IPS DF 4.7 (cell line): ENCODE measurements around the gene DTX3.
"Not testable (repeated sequence)": the region's sequence is repeated elsewhere in the genome, so short reads cannot be mapped to it uniquely, and the experiment has no call there.

ENCODE experiments used
- DNase-seq: peaks from one replicate; pipeline ENCODE4 v3.0.0-alpha.2; 2013; ENCODE audit warnings: low spot score; ENCODE audit errors: extremely low read depth

DTX3 gene, protein sequence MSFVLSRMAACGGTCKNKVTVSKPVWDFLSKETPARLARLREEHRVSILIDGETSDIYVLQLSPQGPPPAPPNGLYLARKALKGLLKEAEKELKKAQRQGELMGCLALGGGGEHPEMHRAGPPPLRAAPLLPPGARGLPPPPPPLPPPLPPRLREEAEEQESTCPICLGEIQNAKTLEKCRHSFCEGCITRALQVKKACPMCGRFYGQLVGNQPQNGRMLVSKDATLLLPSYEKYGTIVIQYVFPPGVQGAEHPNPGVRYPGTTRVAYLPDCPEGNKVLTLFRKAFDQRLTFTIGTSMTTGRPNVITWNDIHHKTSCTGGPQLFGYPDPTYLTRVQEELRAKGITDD

DNA sequence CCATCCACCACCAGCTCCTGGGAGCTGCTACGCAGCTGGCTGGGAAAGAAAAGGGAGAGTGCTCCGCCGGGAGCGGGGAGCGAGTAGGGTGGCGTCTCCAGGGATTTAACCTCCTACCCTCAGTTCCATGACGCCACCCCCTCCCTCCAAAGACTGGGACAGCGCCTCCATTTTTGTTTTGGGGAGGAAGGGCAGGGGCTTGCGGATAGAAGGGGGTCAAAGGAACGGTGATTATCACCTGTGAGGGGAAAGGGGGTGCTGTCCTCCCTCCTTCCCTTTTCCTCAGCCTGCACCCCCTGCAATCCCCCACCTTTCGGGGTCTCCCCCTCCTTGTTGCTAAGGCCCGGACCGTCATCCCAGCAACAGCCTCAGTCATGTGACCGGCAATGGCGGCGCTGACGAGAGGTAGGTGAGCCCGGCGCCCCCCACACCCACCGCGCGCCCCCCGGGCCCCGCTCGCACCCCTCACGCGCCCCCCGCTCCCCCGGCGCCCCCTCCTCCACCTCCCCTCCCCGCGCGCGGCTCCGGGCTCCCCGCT lies at the start of gene DTX3:
Gene DTX3, plus strand, starts transcription at position 371 of the 538 bp plus-strand sequence. CDS start 1,694 bp downstream, outside the sequence.
- DNase-seq: no peak

DNA sequence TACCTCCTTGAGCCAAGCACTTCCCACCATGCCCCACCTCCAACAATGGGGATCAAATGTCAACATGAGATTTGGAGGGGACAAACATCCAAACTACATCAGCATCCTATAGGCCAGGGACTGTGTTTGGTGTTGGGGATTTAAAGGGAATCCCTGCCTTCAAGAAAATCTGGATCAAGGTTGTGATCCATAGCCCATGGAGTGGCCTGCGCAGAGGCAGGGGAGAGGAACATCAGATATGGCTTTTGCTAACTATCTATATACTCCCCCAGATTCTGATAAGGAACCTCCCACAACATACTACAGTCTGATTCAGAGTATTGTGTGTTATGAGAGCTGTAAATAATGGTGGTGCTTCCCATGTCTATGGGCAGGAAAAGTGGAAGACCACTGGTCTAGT lies 49.7 kb upstream of the DTX3 start:
- no peak for DNase-seq

DNA sequence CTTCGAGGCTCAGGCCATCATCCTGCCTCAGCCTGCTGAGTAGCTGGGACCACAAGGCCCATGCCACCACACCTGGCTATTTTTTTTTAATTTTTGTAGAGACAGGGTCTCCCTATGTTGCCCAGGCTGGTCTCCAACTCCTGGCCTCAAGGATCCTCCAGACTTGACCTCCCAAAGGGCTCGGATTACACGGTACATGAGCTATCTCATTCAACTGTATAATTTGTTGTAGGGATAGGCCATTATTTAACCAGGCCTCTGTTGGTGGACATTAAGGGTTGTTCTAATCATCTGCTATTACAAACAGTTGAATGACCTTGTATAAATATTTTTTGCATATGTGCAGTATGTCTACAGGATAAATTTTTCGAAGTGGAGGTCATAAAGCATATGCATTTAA lies 45.8 kb upstream of the DTX3 start:
- no peak for DNase-seq

DNA sequence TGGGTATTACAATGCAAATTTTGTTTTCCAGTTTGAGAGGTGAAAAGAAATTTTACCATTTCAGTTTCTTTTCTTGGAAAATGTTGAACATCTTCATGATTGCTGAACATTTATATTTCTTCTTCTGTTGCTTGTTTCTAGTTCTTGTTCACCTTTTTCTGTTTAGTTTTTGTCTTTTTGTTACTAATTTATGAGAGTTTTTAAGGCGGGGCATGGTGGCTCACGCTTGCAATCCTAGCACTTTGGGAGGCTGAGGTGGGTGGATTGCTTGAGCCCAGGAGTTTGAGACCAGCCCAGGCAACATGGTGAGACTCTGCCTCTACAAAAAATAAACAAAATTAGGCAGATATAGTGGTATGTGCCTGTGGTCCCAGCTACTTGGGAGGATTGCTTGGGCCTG lies 44.1 kb upstream of the DTX3 start:
- DNase-seq: no peak

DNA sequence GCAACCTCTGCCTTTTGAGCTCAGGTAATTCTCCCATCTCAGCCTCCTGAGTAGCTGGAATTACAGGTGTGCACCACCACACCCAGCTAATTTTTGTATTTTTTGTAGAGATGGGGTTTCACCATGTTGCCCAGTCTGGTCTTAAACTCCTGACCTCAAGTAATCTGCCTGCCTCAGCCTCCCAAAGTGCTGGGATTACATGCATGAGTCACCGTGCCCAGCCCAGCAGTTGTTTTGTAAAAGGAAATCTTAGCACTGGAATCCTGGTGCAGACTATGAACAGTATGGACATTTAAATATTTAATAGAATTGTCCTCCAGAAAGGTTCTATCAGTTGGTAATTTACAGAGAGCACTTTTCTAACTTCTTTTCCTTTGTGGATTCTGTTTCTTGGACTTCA lies 43.5 kb upstream of the DTX3 start:
- not testable (repeated sequence) for DNase-seq

GRCh38 chr12:57563358-57563757 lies 41.3 kb upstream of the DTX3 start:
- no peak for DNase-seq

GRCh38 chr12:57564178-57564740 lies 40.4 kb upstream of the DTX3 start:
- no peak for DNase-seq

GRCh38 chr12:57568838-57569237 lies 35.8 kb upstream of the DTX3 start:
- no peak for DNase-seq

DNA sequence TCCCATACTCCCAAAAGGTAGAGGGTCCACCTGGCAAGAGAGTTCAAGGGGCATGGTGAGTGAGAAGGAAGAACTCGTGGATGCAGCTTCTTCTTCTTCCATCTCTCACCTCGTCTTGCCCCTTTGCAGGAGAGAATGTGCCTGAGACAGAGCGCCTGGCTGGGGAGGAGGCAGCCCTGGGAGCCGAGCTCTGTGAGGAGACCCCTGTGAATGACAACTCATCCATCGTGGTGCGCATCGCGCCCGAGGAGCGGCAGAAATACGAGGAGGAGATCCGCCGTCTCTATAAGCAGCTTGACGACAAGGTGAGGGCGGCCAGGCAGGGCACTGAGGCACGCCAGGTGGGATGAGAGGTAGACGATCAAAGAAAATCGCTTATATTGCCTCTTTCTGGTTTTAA lies 34.8 kb upstream of the DTX3 start:
- no peak for DNase-seq

DNA sequence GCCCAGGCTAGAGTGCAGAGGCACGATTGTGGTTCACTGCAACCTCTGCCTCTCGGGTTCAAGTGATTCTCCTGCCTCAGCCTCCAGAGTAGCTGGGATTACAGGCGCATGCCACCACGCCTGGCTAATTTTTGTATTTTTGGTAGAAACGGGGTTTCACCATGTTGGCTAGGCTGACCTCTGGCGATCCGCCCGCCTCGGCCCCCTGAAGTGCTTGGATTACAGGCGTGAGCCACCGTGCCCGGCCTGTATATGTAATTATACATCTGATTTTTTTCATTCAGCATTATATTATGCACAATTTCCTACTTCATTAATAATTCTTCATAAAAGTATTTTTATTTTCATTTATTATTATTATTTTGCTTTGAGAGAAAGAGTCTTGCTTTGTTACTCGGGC lies 34.2 kb upstream of the DTX3 start:
- DNase-seq: not testable (repeated sequence)

DNA sequence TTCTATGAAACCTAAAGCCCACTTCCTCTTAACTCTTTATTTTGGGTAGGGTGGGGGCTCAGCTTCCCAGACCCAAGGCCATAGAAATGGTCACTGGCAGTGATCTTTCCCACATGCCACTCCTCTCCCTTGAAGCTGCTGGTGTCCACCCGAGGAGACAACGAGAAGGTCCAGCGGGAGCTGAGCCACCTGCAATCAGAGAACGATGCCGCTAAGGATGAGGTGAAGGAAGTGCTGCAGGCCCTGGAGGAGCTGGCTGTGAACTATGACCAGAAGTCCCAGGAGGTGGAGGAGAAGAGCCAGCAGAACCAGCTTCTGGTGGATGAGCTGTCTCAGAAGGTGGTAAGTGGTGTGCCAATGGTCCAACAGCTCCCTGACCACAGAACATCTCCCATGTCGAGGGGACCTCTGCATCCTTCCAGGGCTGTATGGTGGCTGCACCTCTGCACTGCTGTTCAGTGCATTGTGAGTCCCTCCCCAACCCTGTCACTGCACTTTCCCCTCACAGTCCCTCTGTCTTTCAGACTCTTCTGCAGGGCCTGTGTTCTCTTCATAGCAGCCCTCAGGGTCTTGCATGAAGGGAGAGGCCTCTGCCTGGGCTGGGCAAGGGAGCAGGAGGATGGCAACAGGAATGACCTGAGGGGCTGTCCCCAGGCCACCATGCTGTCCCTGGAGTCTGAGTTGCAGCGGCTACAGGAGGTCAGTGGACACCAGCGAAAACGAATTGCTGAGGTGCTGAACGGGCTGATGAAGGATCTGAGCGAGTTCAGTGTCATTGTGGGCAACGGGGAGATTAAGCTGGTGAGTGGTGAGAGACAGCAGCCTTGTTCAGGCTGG lies 32.5 kb upstream of the DTX3 start:
- no peak for DNase-seq

GRCh38 chr12:57574795-57575194 lies 29.8 kb upstream of the DTX3 start:
- no peak for DNase-seq

GRCh38 chr12:57575771-57576612 lies 28.6 kb upstream of the DTX3 start:
- no peak for DNase-seq

DNA sequence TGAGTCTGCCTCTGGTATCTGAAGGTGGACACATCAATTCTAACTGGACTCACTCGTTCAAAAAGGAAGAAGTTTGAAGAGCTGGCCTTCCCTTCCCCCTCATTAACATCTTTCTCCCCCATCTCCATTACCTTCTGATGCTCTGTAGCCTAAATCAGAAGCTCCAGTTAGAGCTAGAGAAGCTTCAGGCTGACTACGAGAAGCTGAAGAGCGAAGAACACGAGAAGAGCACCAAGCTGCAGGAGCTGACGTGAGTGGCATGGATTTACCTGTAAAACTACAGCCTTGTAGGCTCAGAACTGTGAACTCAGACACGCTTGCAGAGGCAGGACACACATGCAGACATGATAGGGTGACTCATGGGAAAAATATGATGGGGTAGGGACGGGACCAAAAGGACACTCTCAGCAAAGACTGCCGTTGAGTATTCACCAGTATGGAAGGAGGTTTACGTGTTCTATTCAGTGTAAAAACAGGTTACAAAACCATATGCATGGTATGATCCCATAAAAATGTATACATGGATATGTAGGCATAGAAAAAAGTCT lies 27.9 kb upstream of the DTX3 start:
- DNase-seq: no peak

- DNase-seq: no peak
Observed at GRCh38 chr12:57577981-57578758, 26.5 kb upstream of the DTX3 start.

DNA sequence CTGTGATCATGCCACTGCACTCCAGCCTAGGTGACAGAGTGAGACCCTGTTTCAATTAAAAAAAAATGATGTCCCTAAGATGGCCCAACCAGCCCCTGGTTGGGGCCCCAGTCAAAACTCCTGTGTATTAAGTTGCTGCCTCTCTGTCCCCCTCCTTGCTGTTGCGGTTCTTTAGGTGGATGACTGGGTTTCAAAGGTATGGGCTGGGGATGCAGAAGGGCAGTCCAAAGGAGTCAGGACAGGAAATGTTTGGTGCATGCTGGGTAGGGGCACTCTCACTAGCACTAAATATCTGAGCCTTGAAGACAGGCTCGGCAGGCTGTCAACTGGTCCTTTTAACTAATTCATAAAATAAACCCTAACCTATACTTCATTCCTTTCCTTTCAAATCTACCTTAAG lies 25.6 kb upstream of the DTX3 start:
- no peak for DNase-seq

GRCh38 chr12:57579677-57580465 lies 24.8 kb upstream of the DTX3 start:
- no peak for DNase-seq

GRCh38 chr12:57580466-57580795 lies 24.2 kb upstream of the DTX3 start:
- DNase-seq: no peak

DNA sequence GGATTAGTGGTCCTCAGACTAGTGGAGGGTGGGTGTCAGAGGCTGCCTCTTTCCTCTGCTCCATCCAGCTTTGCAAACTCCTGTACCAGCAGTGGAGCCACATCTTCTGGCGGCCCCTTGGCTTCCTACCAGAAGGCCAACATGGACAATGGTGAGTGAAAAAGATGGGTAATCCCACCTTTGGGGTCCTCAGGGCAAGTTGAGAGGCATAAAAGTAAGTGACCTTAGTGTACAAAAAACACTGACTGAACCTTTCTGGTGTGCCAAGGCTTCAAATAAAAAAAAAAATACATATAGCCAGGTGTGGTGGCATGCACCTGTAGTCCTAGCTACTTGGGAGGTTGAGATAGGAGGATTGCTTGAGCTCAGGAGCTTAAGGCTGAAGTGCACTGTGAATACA lies 22.8 kb upstream of the DTX3 start:
- DNase-seq: no peak
